ENCODE results near the gene MT1X. TPM values are rescaled to one million over a fixed set of nuclear protein-coding genes. Genes with fewer than 3 reads are reported as not detected.

MT1X gene
- total RNA-seq = 13.3 and 19.2 TPM in 2 replicates

- DNase-seq (ENCODE audit: low read depth in 2 of 2) = peak; percentile 84 to 90
Observed at GRCh38 chr16:56681939-56682702, at the start of gene MT1X. MT1X (plus strand) TSS chr16:56682470; CDS start chr16:56682541, 71 bp downstream.

- no peak for DNase-seq (ENCODE audit: low read depth in 2 of 2)
Observed at GRCh38 chr16:56632848-56633365, 49.4 kb upstream of the MT1X start.

- DNase-seq (ENCODE audit: low read depth in 2 of 2) = no peak
Observed at GRCh38 chr16:56633535-56633934, 48.7 kb upstream of the MT1X start.

GRCh38 chr16:56634715-56635440 lies 47.4 kb upstream of the MT1X start:
- peak in 1 of 2 donors; percentile 25 for DNase-seq (ENCODE audit: low read depth in 2 of 2)

- DNase-seq (ENCODE audit: low read depth in 2 of 2) = no peak
Observed at GRCh38 chr16:56635441-56635967, 46.8 kb upstream of the MT1X start.

- no peak for DNase-seq (ENCODE audit: low read depth in 2 of 2)
Observed at GRCh38 chr16:56636616-56637413, 45.5 kb upstream of the MT1X start.

GRCh38 chr16:56637814-56638750 lies 44.2 kb upstream of the MT1X start, which contains the start of gene MT1A:
MT1A (plus strand) TSS chr16:56638666; CDS start chr16:56638739, 73 bp downstream.
- DNase-seq (ENCODE audit: low read depth in 2 of 2) = peak; percentile 48 to 52

- no peak for DNase-seq (ENCODE audit: low read depth in 2 of 2)
Observed at GRCh38 chr16:56639045-56639444, 43.2 kb upstream of the MT1X start.

- no peak for DNase-seq (ENCODE audit: low read depth in 2 of 2)
Observed at GRCh38 chr16:56640076-56640475, 42.2 kb upstream of the MT1X start.

GRCh38 chr16:56641166-56641565 lies 41.1 kb upstream of the MT1X start:
- DNase-seq (ENCODE audit: low read depth in 2 of 2) = no peak

GRCh38 chr16:56643080-56643778 lies 39.0 kb upstream of the MT1X start:
- peak; percentile 23 to 27 for DNase-seq (ENCODE audit: low read depth in 2 of 2)

- no peak for DNase-seq (ENCODE audit: low read depth in 2 of 2)
Observed at GRCh38 chr16:56643833-56644232, 38.4 kb upstream of the MT1X start.

- no peak for DNase-seq (ENCODE audit: low read depth in 2 of 2)
Observed at GRCh38 chr16:56645311-56645710, 37.0 kb upstream of the MT1X start.

GRCh38 chr16:56645838-56646237 lies 36.4 kb upstream of the MT1X start:
- no peak for DNase-seq (ENCODE audit: low read depth in 2 of 2)

- DNase-seq (ENCODE audit: low read depth in 2 of 2) = no peak
Observed at GRCh38 chr16:56647641-56648431, 34.4 kb upstream of the MT1X start.

- no peak for DNase-seq (ENCODE audit: low read depth in 2 of 2)
Observed at GRCh38 chr16:56649271-56649670, 33.0 kb upstream of the MT1X start.

GRCh38 chr16:56649820-56650219 lies 32.5 kb upstream of the MT1X start:
- no peak for DNase-seq (ENCODE audit: low read depth in 2 of 2)

- no peak for DNase-seq (ENCODE audit: low read depth in 2 of 2)
Observed at GRCh38 chr16:56651586-56651985, 30.7 kb upstream of the MT1X start, which contains the start of gene MT1B. MT1B (plus strand) TSS chr16:56651886; CDS start chr16:56651954, 68 bp downstream.

- DNase-seq (ENCODE audit: low read depth in 2 of 2) = no peak
Observed at GRCh38 chr16:56652600-56652999, 29.7 kb upstream of the MT1X start.
